Fibroblast of lung (primary cell): ENCODE results near the gene SCN2A. TPM values are rescaled to one million over a fixed set of nuclear protein-coding genes. Genes with fewer than 3 reads are reported as not detected.

Experiments used
- DNase-seq, 2 donors: peaks; one replicate each; pipeline versions ENCODE4 v3.0.0 to v3.0.0-alpha.2; 2010; ENCODE audit warnings: low read depth in 2 of 2
- H2AFZ ChIP-seq: 2 replicates; pipeline ENCODE4 v1.5.1; 2012; ENCODE audit warnings: low read length, control low read depth, inconsistent platforms
- H3K27ac ChIP-seq: 2 replicates; pipeline ENCODE4 v1.5.1; 2011; ENCODE audit warnings: low read length, control low read depth; ENCODE audit not compliant: insufficient read depth
- H3K27me3 ChIP-seq: 2 replicates; pipeline ENCODE4 v1.5.1; 2011; ENCODE audit warnings: mild to moderate bottlenecking, low read length; ENCODE audit not compliant: control insufficient read depth, insufficient read depth
- H3K36me3 ChIP-seq: 2 replicates; pipeline ENCODE4 v1.5.1; 2011; ENCODE audit warnings: low read length; ENCODE audit not compliant: control insufficient read depth, insufficient read depth
- H3K4me1 ChIP-seq: 2 replicates; pipeline ENCODE4 v1.5.1; 2011; ENCODE audit warnings: low read length; ENCODE audit not compliant: control insufficient read depth, insufficient read depth; ENCODE audit errors: extremely low read depth
- H3K4me2 ChIP-seq: 2 replicates; pipeline ENCODE4 v1.5.1; 2011; ENCODE audit warnings: low read length, control low read depth; ENCODE audit not compliant: insufficient read depth; ENCODE audit errors: extremely low read depth
- H3K4me3 ChIP-seq, 4 experiments: fragments of 200-600 bp in 1 of 4; sonication (generic) in 1 of 4; replicated peaks in 1 of 4; 2 replicates each; pipeline ENCODE4 v1.5.1; 2011 to 2016; ENCODE audit warnings: low read length in 4 of 4, low read depth in 3 of 4, mild to moderate bottlenecking in 3 of 4, control low read depth in 2 of 4, inconsistent platforms in 1 of 4, mixed read lengths in 1 of 4; ENCODE audit not compliant: insufficient read depth in 1 of 4; ENCODE audit errors: control extremely low read depth in 1 of 4
- H3K79me2 ChIP-seq: 2 replicates; pipeline ENCODE4 v1.5.1; 2012; ENCODE audit warnings: mild to moderate bottlenecking, low read length, inconsistent platforms; ENCODE audit not compliant: control insufficient read depth, insufficient read depth
- H3K9ac ChIP-seq: 2 replicates; pipeline ENCODE4 v1.5.1; 2011; ENCODE audit warnings: mild to moderate bottlenecking, low read length, control low read depth; ENCODE audit not compliant: insufficient read depth
- H3K9me3 ChIP-seq: 2 replicates; pipeline ENCODE4 v1.5.1; 2012; ENCODE audit warnings: low read depth, low read length; ENCODE audit not compliant: control insufficient read depth, insufficient read depth
- H4K20me1 ChIP-seq: 2 replicates; pipeline ENCODE4 v1.5.1; 2011; ENCODE audit warnings: low read length; ENCODE audit not compliant: control insufficient read depth, insufficient read depth; ENCODE audit errors: extremely low read depth
- EZH2 ChIP-seq: IDR thresholded peaks from 2 replicates; pipeline ENCODE4 v1.5.1; 2012; ENCODE audit warnings: low read length, control low read depth, mild to moderate bottlenecking; ENCODE audit errors: missing control alignments
- polyA plus RNA-seq, 2 donors: library from polyadenylated mRNA; depleted of rRNA in 1 of 2; stranded (reverse) in 1 of 2; unstranded in 1 of 2; fragments of >200 nt; gene quantifications; 2 replicates each; pipeline ENCODE4 v1.2.1, GENCODE V29; 2011 to 2012; ENCODE audit warnings: missing spikeins in 1 of 2
- total RNA-seq: library from RNA; depleted of rRNA; stranded (reverse); fragments of >200 nt; gene quantifications from 2 replicates; pipeline ENCODE4 v1.2.1, GENCODE V29; 2014
- TF ChIP-seq, protein P1 (sequence below), 2 donors: IDR thresholded peaks in 1 of 2; conservative IDR thresholded peaks in 1 of 2; 1 replicate in 1 of 2; 2 replicates in 1 of 2; pipeline ENCODE4 v1.5.1; 2011 to 2012; ENCODE audit warnings: low read length in 2 of 2, control low read depth in 1 of 2, inconsistent platforms in 1 of 2, low read depth in 1 of 2, mild to moderate bottlenecking in 1 of 2

Gene SCN2A
- total and polyA plus RNA-seq, 2 donors (not counting 1 experiment from before 2014, with no cell fraction given), result 0.76 to 7.1 TPM

GRCh38 chr2:165428926-165429325 is 189.7 kb downstream of the SCN2A start:
- no peak overlapping the region for H2AFZ ChIP-seq
- H3K4me3 ChIP-seq, result no peak overlapping the region
- no peaks in the 10 kb centered on the region for H3K36me3 ChIP-seq
- no peaks in the 10 kb centered on the region for H4K20me1 ChIP-seq
- no peak overlapping the region for H3K27ac ChIP-seq
- TF ChIP-seq, protein P1, sequence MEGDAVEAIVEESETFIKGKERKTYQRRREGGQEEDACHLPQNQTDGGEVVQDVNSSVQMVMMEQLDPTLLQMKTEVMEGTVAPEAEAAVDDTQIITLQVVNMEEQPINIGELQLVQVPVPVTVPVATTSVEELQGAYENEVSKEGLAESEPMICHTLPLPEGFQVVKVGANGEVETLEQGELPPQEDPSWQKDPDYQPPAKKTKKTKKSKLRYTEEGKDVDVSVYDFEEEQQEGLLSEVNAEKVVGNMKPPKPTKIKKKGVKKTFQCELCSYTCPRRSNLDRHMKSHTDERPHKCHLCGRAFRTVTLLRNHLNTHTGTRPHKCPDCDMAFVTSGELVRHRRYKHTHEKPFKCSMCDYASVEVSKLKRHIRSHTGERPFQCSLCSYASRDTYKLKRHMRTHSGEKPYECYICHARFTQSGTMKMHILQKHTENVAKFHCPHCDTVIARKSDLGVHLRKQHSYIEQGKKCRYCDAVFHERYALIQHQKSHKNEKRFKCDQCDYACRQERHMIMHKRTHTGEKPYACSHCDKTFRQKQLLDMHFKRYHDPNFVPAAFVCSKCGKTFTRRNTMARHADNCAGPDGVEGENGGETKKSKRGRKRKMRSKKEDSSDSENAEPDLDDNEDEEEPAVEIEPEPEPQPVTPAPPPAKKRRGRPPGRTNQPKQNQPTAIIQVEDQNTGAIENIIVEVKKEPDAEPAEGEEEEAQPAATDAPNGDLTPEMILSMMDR (conservative IDR thresholded peaks at IDR 0.05 in 1 of 2, IDR thresholded peaks at IDR 0.05 in 1 of 2; ENCODE audit: low read depth in 1 of 2, low read length in 2 of 2), result no peak
- no peak for TF ChIP-seq EZH2
- no peak overlapping the region for H3K9ac ChIP-seq
- H3K4me2 ChIP-seq, result no peak overlapping the region
- no peaks in the 10 kb centered on the region for H3K9me3 ChIP-seq
- no peaks in the 10 kb centered on the region for H3K27me3 ChIP-seq
- no peaks in the 10 kb centered on the region for H3K79me2 ChIP-seq
- no peaks in the 10 kb centered on the region for H3K4me1 ChIP-seq
- peak in 1 of 2 donors; percentile 66 for DNase-seq

DNA sequence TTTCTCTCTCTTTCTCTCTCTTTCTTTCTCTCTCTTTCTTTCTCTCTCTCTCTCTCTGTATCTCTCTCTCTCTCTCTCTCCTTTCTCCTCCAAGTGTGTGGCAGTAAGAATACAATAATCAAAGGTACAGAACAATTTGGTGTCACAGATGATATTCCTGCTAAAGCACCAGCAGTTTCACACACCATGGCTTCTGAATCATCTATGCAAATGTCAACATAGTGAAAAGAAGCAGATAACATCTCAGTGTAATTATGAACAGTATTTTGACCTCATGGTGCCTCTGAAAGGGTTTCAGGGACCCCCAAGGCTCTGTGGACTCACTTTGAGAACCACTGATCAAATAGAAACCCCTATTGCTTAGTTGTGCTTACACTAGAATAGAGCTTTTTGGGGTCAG is 191.8 kb downstream of the SCN2A start:
- no peaks in the 10 kb centered on the region for H3K27me3 ChIP-seq
- no peaks in the 10 kb centered on the region for H3K4me1 ChIP-seq
- H3K79me2 ChIP-seq, result no peaks in the 10 kb centered on the region
- no peak overlapping the region for H3K27ac ChIP-seq
- DNase-seq, result no peak
- H3K36me3 ChIP-seq, result no peaks in the 10 kb centered on the region
- H4K20me1 ChIP-seq, result no peaks in the 10 kb centered on the region
- no peak overlapping the region for H3K9ac ChIP-seq
- H2AFZ ChIP-seq, result no peak overlapping the region
- H3K4me3 ChIP-seq, result no peak overlapping the region
- TF ChIP-seq, protein P1 (conservative IDR thresholded peaks at IDR 0.05 in 1 of 2, IDR thresholded peaks at IDR 0.05 in 1 of 2; ENCODE audit: low read depth in 1 of 2, low read length in 2 of 2), result no peak
- TF ChIP-seq EZH2, result no peak
- H3K9me3 ChIP-seq, result no peaks in the 10 kb centered on the region
- no peak overlapping the region for H3K4me2 ChIP-seq

DNA sequence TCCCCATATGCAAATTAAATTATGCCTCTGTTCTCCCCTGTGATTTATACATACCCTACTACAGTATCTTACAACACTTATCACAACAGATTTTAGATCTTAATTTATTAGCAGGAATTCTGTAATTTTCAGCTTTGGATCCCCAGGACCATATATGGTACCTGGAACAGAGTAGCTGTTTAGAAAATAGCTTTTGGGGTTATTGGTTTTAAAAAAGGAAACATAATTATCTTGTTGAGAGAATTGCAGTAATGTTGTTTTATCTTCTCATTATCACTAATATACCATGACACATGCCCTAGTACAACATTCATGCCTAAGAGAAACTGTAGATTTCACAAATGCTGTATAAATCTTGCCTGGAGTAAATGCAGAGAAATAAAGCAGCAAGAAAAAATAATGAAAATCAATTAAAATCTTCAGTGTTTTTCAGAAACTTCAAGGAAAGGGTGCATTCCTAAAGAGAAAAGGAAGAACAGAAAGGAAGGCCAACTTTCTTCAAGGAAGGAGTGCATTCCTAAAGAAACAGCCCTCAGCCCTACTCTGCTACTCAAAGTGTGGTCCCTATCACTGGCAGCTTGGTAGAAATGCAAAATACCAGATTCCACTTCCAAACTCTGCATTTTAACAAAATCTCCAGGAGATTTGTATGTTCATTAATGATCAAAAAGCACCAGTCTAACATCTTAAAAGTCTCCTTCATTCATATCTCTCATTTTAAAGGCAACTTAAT is 193.2 kb downstream of the SCN2A start:
- no peak overlapping the region for H3K27ac ChIP-seq
- H3K36me3 ChIP-seq, result no peaks in the 10 kb centered on the region
- DNase-seq, result no peak
- H3K4me1 ChIP-seq, result no peaks in the 10 kb centered on the region
- no peak overlapping the region for H3K4me3 ChIP-seq
- no peak for TF ChIP-seq EZH2
- TF ChIP-seq, protein P1 (conservative IDR thresholded peaks at IDR 0.05 in 1 of 2, IDR thresholded peaks at IDR 0.05 in 1 of 2; ENCODE audit: low read depth in 1 of 2, low read length in 2 of 2), result no peak
- no peaks in the 10 kb centered on the region for H3K27me3 ChIP-seq
- no peak overlapping the region for H3K9ac ChIP-seq
- no peak overlapping the region for H3K4me2 ChIP-seq
- no peaks in the 10 kb centered on the region for H3K79me2 ChIP-seq
- H3K9me3 ChIP-seq, result no peaks in the 10 kb centered on the region
- H4K20me1 ChIP-seq, result no peaks in the 10 kb centered on the region
- no peak overlapping the region for H2AFZ ChIP-seq
